ENCODE data around the gene GSTM3. TPM values are rescaled to one million over a fixed set of nuclear protein-coding genes. Genes with fewer than 3 reads are reported as not detected.
A peak's percentile ranks its signal among the peaks of the same experiment; 100 is the strongest.
"Not testable (repeated sequence)": the region's sequence is repeated elsewhere in the genome, so short reads cannot be mapped to it uniquely, and the experiment has no call there.

Gene GSTM3
- total RNA-seq, 1 donor from 2014 or later, result 48.0 TPM

DNA sequence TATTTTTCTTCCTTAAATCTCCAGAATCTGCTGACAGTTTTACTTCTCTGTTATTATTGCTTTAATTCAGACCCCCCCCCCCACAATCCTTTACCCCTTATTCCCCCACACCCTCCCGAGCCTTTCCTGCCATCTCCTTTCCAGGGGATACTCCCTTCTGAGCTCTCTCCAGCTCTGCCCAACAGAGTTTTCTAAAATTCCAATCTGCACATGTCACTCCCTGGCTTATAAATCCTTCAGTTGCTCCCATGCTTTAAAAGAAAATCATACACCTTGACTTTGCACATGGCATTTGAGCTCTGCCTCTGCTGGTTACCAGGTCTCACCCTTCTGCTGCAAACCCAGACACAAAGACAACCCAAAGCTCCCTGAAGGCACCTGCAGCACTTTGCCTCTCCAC, 34.6 kb upstream of the GSTM3 start:
- DNase-seq, result no peak

DNA sequence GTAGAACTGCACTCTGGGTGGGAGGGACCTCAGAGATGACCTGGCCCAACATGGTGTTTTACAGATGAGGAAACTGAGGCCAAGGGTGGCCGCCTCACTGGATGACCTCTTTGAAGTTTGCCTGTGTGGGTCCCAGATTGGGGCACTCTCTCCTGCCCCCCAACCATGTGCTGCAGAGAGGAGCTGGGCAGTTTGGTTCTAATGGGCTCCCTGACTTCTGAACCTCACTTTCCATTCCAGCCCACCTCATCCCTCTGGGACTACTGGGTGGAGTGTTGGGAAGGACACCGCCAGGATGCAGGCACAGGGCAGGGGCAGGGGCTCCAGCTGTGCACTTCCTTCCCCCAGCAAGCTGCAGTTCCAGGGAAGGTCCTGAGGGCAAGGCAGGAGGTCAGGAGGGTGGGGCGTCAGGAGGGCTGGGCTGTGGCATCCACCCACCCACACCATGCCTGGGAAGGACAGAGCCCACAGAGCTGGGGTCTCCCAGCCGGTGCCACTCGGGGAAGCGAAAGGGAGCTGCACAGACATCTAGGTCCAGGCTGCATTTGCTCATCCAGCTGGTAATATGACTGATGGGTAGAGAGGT, 33.2 kb upstream of the GSTM3 start:
- no peak for DNase-seq

DNA sequence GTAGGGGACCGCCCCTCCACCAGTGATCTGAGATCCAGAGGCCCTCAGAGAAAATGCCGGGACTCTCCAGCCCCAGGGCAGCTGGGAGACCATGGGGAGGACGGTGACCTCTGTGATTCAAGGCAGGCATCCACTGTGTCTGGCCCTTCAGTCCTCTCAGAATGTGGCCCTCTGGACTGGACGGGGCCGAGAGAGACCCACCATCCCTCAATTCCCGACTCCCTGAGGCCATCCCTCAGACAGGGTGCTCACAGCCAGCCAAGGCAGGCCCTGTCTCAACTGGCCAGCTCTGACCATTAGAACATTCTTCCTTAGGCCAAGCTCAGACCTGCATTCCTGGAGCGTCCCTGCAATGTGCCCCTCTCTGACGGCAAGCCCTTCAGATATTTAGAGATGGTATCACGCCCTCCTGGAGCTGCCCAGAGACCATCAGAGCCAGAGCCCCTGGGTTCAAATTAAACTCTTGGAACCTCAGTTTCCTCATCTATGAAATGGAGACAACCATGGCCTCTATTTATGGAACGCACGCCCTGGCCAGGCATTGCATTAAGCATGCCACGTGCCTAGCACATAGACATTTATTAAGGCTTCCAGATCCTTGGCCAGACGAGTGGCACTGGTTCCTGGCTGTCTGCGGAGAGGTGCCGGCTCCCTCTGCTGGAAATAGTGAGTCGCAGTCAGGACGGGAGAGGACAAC, 32.5 kb upstream of the GSTM3 start:
- DNase-seq, result peak; percentile 94

DNA sequence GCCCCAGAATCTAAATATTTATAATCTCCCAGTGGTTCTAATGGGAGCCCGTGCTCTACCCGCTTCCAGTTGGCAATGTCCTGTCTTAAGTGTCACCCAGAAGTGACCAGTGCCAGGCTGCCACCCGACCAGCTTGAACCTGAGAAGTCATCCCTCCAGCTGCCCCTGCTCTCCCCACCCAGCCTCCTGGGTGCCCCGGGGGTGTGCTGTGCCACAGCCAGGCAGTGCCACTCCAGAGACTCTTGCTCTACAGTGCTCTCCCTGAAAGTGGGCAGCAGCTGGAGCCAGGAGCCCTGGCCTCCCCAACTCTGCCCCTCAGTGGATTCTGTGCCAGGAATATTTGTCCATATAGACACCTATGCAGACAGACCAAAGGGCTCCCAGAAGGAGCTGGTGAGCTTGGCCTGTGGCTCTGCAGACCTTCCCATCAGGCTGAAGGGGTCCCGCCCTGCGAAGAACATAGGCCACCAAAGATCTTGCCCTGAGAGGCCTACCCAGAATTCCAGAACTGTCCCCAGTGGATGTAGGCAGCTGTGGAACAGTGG, 31.9 kb upstream of the GSTM3 start:
- DNase-seq, result no peak

DNA sequence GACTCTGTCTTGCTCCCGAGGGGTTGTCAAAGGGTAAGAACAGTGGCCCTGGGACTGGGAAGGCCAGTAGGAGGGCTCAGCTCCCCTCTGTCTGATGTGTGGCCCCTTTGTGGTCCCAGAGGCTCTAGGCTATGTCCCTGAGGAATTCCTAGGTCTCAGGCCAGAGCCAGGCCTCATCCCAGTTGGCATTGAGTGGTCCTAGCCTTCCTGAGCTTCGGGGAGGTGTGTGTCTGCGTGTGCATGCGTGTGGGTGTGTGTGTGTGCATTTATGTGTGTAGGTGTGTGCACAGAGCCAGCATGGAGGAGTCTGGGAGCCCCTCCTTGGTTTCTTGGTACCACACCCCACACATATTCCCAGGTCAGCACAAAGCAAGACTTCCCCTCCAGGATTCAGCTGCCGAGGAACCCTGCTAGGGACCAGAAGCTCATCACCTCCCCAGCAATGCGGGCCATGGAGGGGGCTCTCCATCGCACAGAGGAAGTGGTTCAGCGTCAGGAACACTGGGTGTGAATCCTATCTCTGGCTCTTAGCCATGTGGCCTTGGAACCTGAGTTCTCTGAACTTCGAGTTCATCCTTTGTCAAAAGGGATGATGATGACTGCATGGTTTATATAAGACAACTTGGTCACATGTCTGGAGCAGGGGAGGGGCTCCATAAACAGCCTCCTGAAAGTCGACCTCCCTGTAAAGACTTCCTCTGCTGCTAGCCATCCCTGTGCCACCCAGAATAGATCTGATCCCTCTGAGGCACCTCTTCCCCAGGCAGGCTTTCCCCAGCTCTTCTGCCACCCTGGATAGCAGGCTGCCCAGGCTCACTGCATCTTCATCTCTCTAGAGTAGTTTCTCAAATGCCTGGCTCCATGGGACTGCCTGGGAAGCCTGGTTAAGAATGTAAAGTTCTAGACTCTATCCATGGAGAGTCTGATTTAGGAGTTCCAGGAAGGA, 31.1 kb upstream of the GSTM3 start:
- DNase-seq, result peak; percentile 17

DNA sequence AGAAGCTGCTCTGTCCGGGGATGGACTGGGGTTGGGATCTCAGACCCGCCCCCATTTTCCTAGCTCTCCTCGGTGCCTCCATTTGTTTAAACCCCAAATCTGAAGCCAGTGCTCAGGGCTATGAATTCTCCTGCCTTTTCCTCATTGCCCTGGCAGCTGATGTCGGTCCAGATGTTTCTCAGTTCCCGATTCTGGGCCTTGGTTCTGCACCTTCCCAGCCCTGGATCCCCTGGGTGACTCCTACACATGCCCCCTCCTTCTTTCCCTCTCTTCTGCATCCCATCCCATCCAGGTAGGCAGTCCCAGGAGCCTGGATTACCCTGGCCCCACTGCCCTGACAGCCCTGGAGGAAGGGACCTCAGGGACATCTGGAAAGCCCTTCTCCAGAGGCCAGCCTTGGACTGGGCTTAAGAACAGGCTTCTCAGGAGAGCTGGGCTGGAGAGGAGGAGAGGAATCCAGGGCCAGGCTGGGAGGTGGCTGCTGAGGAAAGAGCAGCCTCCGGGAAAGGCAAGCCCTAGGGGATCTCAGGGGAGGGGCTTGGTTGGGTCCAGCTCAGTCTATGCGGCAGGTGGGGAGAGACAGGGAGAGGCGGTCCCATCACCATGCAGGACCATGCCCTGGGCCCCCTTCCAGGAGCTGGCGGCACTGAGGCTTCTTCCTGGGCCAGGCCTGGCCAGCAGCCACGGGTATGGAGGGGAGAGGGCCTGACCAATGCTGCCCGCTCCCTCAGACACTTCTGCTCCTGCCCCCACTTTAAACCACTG, 29.7 kb upstream of the GSTM3 start:
- peak; percentile 24 for DNase-seq

DNA sequence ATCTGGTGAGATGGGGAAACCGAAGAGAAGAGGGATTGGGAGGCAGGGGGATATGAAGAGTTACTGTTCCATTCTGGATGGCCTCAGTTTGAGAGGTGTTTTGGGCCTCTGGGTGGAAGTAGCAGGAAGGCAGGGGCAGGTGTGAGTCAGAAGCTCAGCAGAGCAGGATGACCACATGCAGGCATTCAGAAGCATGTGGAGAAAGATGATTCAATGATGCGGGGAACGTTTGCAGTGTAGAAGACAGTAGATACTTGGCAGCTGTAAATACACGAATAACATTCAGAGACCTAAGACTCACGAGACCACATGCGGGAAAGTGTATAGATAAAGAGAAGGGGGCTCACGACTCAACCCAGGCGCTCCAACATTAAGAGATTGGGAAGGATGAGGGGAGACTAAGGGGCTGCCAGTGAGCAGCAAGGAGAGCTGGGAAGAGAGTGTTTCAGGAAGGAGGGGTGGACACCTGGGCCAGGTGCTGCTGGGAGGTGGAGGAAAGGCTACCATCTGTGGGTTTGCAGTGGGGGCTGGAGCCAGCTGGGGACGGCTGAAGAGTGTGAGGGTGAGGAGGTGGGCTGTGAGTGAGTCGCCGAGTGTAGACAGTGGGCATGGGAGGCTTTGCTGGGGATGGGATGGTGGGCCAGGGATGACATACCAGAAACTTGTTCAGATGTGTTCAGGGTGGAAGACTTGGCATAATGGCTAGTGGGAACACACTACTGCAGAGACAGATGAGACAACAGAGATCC, 28.7 kb upstream of the GSTM3 start:
- DNase-seq, result no peak

DNA sequence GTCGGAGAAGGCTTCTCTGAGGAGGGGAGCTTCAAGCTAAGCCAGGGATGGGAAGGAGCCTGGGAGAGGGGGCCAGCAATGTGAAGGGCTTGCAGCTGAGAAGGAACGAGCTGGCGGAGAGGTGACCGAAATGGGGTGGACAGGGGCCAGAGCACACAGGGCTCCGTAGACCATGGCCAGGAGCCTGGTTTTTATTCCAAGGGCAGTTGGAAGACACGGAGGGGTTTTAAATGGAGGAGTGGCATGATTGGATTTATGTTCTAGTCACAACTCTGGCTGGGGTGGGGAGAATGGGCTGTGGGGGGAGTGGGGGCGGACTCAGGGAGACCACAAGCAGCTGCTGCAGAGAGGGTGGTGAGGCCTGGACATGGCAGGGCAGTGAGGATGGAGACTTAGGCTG, 28.0 kb upstream of the GSTM3 start:
- no peak for DNase-seq

DNA sequence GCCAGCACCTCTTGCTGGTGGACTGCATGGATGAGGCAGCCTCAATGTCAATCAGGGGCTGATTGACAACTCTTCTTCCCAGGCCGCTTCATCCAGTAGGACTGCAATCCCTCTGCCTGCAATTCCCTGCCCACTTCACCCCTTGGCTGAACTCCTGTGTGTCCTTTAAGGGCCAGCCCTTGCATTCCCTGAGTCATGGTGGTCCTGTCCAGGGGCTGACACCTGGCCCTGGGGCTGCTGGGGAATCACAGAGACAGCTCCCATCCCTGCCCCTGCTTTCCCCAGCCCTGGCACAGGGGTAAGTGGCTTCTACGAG, 27.5 kb upstream of the GSTM3 start:
- no peak for DNase-seq

DNA sequence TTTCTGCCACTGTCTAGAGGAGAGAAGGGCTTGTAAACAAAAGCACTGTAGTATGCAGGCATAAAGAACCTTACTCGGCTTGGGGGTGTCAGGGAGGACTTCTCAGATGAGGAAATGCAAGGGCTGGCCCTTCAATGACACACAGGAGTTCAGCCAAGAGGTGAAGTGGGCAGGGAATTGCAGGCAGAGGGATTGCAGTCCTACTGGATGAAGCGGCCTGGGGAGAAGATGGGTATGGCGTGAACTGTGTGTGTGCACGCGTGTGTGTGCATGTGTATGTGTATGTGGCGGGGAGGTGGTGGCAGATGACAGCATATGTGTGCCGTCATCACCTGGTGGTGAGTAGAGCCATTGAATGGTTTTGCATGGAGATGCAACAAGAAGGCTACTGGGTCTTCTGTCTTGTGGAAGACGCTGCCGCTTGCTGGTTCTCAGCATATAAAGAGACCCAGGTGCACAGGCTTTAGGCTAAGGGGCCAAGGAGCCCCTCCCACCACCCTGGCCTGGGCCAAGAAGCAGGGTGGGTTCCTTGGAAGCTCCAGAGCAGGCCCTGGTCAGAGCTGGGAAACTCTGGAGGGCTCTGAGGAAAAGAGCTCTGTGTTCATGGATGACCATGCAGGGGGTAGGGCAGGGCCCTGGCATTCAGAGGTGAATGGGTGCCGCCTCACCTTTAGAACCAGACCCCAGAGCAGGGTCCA, 26.9 kb upstream of the GSTM3 start:
- no peak for DNase-seq

DNA sequence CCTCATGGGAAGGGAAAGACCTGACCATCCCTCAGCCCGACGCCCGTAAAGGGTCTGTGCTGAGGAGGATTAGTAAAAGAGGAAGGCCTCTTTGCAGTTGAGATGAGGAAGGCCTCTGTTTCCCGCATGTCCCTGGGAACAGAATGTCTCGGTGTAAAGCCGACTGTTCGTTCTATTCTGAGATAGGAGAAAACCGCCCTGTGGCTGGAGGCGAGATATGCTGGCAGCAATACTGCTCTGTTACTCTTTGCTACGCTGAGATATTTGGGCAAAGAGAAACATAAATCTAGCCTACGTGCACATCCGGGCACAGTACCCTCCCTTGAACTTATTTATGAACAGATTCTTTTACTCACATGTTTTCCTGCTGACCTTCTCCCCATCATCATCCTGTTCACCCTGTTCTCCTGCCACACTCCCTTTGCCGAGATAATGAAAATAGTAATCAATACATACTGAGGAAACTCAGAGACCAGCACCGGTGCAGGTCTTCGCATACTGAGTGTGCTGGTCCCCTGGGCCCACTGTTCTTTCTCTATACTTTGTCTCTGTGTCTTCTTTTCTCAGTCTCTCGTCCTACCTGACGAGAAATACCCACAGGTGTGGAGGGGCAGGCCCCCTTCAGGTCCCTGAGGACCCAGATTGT, 26.3 kb upstream of the GSTM3 start:
- DNase-seq, result not testable (repeated sequence)

DNA sequence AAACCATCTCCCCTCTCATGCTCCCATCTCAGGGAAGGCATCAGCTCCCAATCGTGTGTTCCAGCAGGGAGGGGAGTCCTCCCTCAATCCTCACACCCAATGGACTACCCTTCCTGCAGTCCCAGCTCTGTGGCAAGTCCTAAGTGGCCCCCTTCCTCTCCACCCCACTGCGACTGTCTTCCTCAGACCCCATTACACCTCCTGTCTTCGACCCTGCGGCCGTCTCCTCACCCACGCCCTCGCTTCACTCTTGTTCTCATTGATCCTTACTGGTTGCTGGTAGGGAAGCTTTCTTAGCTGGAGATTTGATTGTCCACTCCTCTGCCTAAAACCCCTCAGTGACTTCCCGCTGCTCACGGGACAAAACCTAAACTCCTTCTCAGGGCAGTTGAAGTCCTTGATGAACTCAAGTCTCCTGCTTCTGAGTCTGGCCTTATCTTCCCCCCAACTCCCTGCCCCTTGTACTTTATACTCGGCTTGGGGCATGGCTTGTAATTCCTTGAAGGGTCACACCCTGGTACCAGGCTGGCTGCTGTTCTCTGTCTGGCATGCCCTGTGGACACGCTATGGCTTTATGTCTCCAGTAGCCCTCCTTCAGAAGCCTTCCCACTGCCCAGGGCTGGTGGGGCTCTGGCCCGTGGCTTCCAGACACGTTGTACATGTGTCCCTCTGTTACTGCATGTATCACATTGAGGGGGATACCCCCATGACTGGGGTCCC, 25.2 kb upstream of the GSTM3 start:
- DNase-seq, result no peak

DNA sequence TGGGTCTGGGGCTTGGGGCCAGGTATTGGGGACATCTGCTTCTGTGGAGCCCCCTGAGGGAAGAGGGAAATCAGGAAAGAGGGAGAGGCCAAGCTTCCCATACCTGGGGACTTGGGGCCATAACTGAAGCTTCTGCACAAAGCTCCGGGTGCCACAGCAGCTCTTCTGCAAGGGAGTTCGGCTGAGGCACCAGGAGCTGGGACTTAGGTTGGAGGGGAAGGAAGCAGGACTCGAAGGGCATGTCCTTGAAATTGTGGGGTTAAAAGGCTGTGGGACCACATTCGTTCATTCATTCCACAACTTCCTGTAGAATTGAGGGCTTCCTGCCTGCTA, 24.6 kb upstream of the GSTM3 start:
- no peak for DNase-seq

DNA sequence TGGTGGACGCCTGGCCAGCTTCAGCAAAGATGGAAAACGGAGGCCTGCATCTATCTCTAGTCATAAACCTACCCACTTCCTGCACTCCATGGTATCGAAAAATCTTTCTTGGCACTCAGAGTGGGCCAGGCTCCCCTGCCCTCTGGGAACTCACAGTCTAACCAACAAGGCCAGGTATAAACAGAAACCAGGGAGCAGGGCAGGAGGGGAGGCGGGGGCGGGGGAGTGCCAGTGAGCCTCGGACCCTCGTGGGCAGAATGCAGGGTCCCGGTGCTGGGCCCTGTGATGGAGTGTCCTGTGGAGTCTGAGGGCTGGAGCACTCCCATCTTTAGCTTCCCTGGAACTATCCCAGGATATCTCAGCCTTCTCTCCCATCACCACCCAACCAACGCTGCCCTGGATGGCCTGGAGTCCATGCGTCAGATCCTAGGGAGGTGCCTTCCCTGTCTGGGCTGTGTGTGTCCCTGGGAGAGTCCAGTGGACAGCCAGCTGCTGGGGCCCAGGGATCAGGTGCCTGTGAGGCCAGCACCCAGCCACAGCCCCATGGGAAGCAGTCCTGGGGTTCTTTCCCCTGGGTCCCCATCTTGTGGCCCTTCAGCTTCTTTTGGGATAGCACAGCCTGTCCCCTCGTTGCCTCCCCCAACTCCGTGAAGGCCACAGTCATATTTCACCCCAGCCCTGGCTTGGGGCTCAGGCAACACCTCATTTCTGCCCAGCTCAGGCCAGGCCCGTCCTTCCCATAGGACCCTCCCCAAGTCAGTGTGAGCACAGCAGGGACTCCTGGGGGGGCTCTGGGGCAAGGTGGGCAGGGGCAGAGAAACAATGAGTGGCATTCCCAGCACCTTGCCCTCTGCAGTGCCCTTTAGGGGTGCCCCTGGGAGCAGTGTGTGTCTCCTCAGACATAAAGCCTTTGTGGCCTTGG, 24.0 kb upstream of the GSTM3 start:
- DNase-seq, result no peak

DNA sequence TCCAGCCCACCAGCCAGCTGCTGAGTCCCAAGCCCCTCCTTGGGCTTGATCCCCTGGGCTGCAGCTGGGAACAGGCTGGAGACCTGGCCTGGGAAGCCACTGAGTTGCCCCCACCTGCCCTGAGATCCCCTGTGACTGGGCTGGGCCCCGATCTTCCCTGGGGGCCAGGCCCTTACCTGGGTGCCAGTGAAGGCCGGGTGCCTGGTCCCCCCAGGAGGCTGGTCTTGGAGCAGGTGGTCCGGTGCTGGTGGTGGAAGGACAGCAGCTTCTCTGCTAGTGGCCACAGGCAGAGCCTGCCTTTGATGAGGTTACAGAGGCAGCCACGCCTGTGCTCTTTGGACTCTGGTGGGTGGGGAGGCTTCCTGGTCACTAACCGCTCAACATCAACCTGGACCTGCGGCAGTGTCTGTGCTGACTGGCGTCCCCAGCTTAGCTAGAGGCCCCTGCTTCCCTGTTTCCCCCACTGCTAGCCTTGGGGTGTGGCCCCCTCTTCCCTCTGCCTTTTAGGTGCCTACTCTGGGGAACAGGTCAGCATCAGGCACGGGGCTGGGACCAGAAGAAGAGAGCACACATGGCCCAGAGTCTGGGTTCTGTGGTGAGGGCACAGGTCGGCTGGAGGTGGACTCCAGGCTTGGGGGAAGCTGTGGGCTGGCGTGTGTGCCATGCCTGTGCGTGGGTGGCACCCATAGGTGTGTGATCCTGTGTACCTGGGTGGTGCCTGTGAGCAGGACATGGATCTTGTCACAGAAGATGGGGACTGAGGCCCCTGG, 23.0 kb upstream of the GSTM3 start, which contains the start of gene EPS8L3:
Gene EPS8L3, minus strand, starts transcription at position 278 of the 770 bp plus-strand sequence. CDS start 2,174 bp downstream, outside the sequence.
- DNase-seq, result no peak

DNA sequence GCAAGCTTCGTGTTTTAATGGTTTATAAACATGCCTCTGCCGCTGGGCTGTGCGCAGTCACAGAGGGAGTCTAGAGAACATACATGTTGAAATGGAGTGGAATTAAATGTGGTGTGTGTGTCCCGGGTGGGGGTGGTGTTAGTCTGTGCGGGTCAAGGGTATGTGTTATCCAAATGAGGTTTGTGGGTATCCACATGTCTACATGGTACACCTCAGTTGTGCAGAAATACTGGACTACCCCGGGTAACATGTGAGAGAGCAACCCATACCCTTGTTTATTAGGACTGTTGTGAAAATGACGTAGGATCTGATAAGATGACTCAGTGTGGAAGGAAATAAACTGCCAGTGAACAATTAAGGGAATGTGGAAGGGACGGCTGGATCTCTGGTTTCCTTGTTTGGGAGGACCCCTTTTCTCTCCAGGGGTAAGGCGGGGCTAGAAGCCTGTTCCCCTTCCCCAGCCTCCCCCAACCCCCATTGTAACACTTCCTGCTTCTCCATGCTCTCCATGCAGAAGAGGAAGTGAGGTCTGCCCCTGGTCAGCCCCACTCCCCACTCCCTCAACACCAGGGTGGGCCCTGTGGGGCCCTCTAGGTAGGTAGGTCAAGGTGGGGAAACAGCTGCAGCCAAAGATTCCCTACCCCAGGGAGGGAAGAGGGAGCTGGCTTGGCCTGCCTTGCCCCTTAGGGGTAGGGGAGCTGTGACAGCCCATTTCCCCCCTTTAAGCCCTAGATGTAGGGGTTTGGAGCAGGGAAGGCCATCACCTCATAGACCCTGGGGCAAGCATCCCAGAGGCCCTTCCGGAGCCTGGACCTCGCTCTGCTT, 22.2 kb upstream of the GSTM3 start:
- DNase-seq, result no peak

Data from tongue (tissue), 2 donors.